ENCODE measurements around the gene TSNAX.
"Not testable (repeated sequence)": the region's sequence is repeated elsewhere in the genome, so short reads cannot be mapped to it uniquely, and the experiment has no call there.

The TSNAX gene

GRCh38 chr1:231528172-231529029 is at the start of gene TSNAX:
Gene TSNAX (plus strand): TSS chr1:231528669. CDS start chr1:231528811, 142 bp downstream.
- peak; percentile 81 for DNase-seq (ENCODE audit: low read depth, low spot score)

- no peak for DNase-seq (ENCODE audit: low read depth, low spot score)
These were observed 49.7 kb upstream of the TSNAX start for GRCh38 chr1:231478811-231479210.

- DNase-seq (ENCODE audit: low read depth, low spot score), result no peak
These were observed 48.5 kb upstream of the TSNAX start for GRCh38 chr1:231480008-231480407.

GRCh38 chr1:231481289-231481688 is 47.2 kb upstream of the TSNAX start:
- no peak for DNase-seq (ENCODE audit: low read depth, low spot score)

- no peak for DNase-seq (ENCODE audit: low read depth, low spot score)
These were observed 43.3 kb upstream of the TSNAX start for GRCh38 chr1:231485029-231485784.

- DNase-seq (ENCODE audit: low read depth, low spot score), result no peak
These were observed 41.5 kb upstream of the TSNAX start for GRCh38 chr1:231487019-231487418.

GRCh38 chr1:231487910-231488309 is 40.6 kb upstream of the TSNAX start:
- no peak for DNase-seq (ENCODE audit: low read depth, low spot score)

- DNase-seq (ENCODE audit: low read depth, low spot score), result no peak
These were observed 34.9 kb upstream of the TSNAX start for GRCh38 chr1:231493421-231494185.

GRCh38 chr1:231494439-231495110 is 33.9 kb upstream of the TSNAX start:
- no peak for DNase-seq (ENCODE audit: low read depth, low spot score)

- DNase-seq (ENCODE audit: low read depth, low spot score), result no peak
These were observed 30.8 kb upstream of the TSNAX start for GRCh38 chr1:231497629-231498152.

GRCh38 chr1:231499148-231499763 is 29.2 kb upstream of the TSNAX start:
- no peak for DNase-seq (ENCODE audit: low read depth, low spot score)

- no peak for DNase-seq (ENCODE audit: low read depth, low spot score)
These were observed 27.8 kb upstream of the TSNAX start for GRCh38 chr1:231500666-231501065.

GRCh38 chr1:231503168-231503567 is 25.3 kb upstream of the TSNAX start:
- DNase-seq (ENCODE audit: low read depth, low spot score), result not testable (repeated sequence)

- no peak for DNase-seq (ENCODE audit: low read depth, low spot score)
These were observed 20.8 kb upstream of the TSNAX start for GRCh38 chr1:231507476-231508355.

- DNase-seq (ENCODE audit: low read depth, low spot score), result no peak
These were observed 20.0 kb upstream of the TSNAX start for GRCh38 chr1:231508497-231508896.

- no peak for DNase-seq (ENCODE audit: low read depth, low spot score)
These were observed 19.5 kb upstream of the TSNAX start for GRCh38 chr1:231508941-231509340.

- DNase-seq (ENCODE audit: low read depth, low spot score), result no peak
These were observed 16.2 kb upstream of the TSNAX start for GRCh38 chr1:231512147-231512698.

GRCh38 chr1:231515748-231516147 is 12.7 kb upstream of the TSNAX start:
- DNase-seq (ENCODE audit: low read depth, low spot score), result no peak

- no peak for DNase-seq (ENCODE audit: low read depth, low spot score)
These were observed 11.4 kb upstream of the TSNAX start for GRCh38 chr1:231517076-231517475.
